H7 (cell line): Measurements from ENCODE around the gene RMI1. TPM values are rescaled to one million over a fixed set of nuclear protein-coding genes. Genes with fewer than 3 reads are reported as not detected.
"Not testable (repeated sequence)": the region's sequence is repeated elsewhere in the genome, so short reads cannot be mapped to it uniquely, and the experiment has no call there.

Source experiments
- DNase-seq: peaks from one replicate; pipeline ENCODE4 v3.0.0; 2012
- H3K27me3 ChIP-seq: 2 replicates; pipeline ENCODE4 v1.6.0; 2011; ENCODE audit warnings: mild to moderate bottlenecking, low read length; ENCODE audit not compliant: control insufficient read depth, insufficient read depth
- H3K36me3 ChIP-seq: replicated peaks from 2 replicates; pipeline ENCODE4 v1.5.1; 2011; ENCODE audit warnings: low read length; ENCODE audit not compliant: control insufficient read depth, insufficient read depth
- H3K4me3 ChIP-seq: 2 replicates; pipeline ENCODE4 v1.5.1; 2011; ENCODE audit warnings: low read depth, mild to moderate bottlenecking, control low read depth, low read length, moderate library complexity; ENCODE audit not compliant: insufficient read depth
- total RNA-seq: library from RNA; depleted of rRNA; stranded (reverse); fragments of >200 nt; shearing (Covaris generic); gene quantifications from 2 replicates; pipeline ENCODE4 v1.2.3, GENCODE V29; 2014; rRNA removed

Gene RMI1
- total RNA-seq, 1 experiment from 2014 or later, result 10.7 TPM

- DNase-seq, result no peak
- H3K36me3 ChIP-seq, result no peaks in the 10 kb centered on the region
- no peak overlapping the region for H3K4me3 ChIP-seq
- no peaks in the 10 kb centered on the region for H3K27me3 ChIP-seq
Measured at GRCh38 chr9:84024041-84024575, 43.5 kb downstream of the RMI1 start.

GRCh38 chr9:84027201-84027600, 46.6 kb downstream of the RMI1 start:
- Histone ChIP-seq H3K36me3 (no peaks in the 10 kb centered on the region), H3K27me3 (no peaks in the 10 kb centered on the region), H3K4me3 (no peak overlapping the region)
- DNase-seq, result no peak

GRCh38 chr9:84031534-84031933, 50.9 kb downstream of the RMI1 start:
- H3K36me3 ChIP-seq, result no peaks in the 10 kb centered on the region
- H3K4me3 ChIP-seq, result no peak overlapping the region
- no peak for DNase-seq
- no peaks in the 10 kb centered on the region for H3K27me3 ChIP-seq

GRCh38 chr9:84041857-84042256, 61.3 kb downstream of the RMI1 start:
- DNase-seq, H3K27me3 ChIP-seq, H3K4me3 ChIP-seq, H3K36me3 ChIP-seq: not testable (repeated sequence)

DNA sequence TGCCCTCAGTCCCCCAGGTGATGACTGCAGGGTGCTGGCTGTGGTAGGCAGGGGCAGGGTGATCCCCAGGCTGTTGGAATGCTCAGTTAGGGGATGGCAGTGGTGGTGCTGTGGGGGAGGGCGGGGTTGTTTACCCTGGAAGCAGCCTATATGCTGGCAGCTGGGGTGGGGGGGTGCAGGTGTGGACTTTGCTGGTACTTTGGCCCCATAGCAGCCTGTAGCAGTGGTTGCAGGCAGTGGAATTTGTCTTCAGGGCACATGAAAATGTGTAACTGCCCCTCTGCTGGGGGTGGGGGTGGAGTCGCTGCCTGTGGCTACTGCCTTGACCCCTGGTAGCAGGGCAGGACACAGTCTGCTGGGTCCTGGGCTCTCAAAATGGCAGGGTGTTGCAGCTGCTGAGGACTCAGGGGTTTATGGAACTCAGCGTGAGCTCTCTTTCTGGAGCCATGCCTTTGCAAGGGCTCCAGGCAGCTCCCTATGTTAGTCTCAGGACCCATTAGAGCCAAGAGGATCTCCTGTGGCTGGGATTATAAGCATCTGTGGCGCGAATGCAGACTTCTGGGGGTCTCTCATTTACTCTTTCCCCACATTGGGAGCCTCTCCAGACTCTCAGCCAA, 65.0 kb downstream of the RMI1 start:
- Histone ChIP-seq H3K27me3 (no peaks in the 10 kb centered on the region), H3K36me3 (no peaks in the 10 kb centered on the region), H3K4me3 (no peak overlapping the region)
- DNase-seq, result no peak

Other genes starting within 250 kb of the RMI1 start
- 2.8 and 4.8 TPM in 2 replicates for gene GKAP1, start 163.0 kb upstream of the RMI1 start, total RNA-seq
- gene KIF27, start 59.4 kb upstream of the RMI1 start, total RNA-seq, result 1.8 and 2.7 TPM in 2 replicates
- gene HNRNPK, start 590 bp upstream of the RMI1 start, total RNA-seq, result 572 and 604 TPM in 2 replicates